GM19351 (cell line): ENCODE results near the gene GCFC2.
A peak's percentile ranks its signal among the peaks of the same experiment; 100 is the strongest.

Experiments
- ATAC-seq: cut with Tn5 transposase; IDR thresholded peaks from one replicate; pipeline ENCODE4 v1.9.1; 2021; ENCODE audit warnings: mild to moderate bottlenecking, moderate library complexity; ENCODE audit not compliant: unreplicated experiment

GCFC2 gene

GRCh38 chr2:75632091-75632701 is 78.5 kb downstream of the GCFC2 start:
- ATAC-seq: no peak

- peak; percentile 92 for ATAC-seq
These were observed 82.7 kb downstream of the GCFC2 start for GRCh38 chr2:75627902-75628504.

GRCh38 chr2:75622929-75623328 is 87.8 kb downstream of the GCFC2 start:
- no peak for ATAC-seq

- ATAC-seq: no peak
These were observed 88.2 kb downstream of the GCFC2 start for GRCh38 chr2:75622500-75622899.

GRCh38 chr2:75621228-75621627 is 89.5 kb downstream of the GCFC2 start:
- no peak for ATAC-seq

- no peak for ATAC-seq
These were observed 90.6 kb downstream of the GCFC2 start for GRCh38 chr2:75619956-75620740.

GRCh38 chr2:75616933-75617332 is 93.8 kb downstream of the GCFC2 start:
- no peak for ATAC-seq

- ATAC-seq: no peak
These were observed 94.3 kb downstream of the GCFC2 start for GRCh38 chr2:75616406-75616805.

GRCh38 chr2:75614162-75614651 is 96.5 kb downstream of the GCFC2 start:
- no peak for ATAC-seq

GRCh38 chr2:75612862-75613243 is 97.9 kb downstream of the GCFC2 start:
- no peak for ATAC-seq
